Activated T-cell treated with anti-CD3 and anti-CD28 coated beads for 4 hours (primary cell): Measurements from ENCODE around the gene PRAC1.
"Not testable (repeated sequence)": the region's sequence is repeated elsewhere in the genome, so short reads cannot be mapped to it uniquely, and the experiment has no call there.

Experiments used
- DNase-seq: peaks from one replicate; pipeline ENCODE4 v3.0.0-alpha.2; 2020

The PRAC1 gene

GRCh38 chr17:48725288-48726064 is 3.2 kb upstream of the PRAC1 start:
- DNase-seq, result no peak

- DNase-seq, result no peak
These were observed 2.6 kb upstream of the PRAC1 start for GRCh38 chr17:48725004-48725287.

- DNase-seq, result peak; percentile 69
These were observed 2.1 kb upstream of the PRAC1 start for GRCh38 chr17:48724251-48725003.

GRCh38 chr17:48723423-48724250 is 1.3 kb upstream of the PRAC1 start:
- no peak for DNase-seq

- DNase-seq, result no peak
These were observed 651 bp upstream of the PRAC1 start, which contains the start of gene PRAC2 for GRCh38 chr17:48722915-48723422. Gene PRAC2, plus strand, starts transcription at chr17:48723185. Its CDS starts 1,226 bp downstream, at chr17:48724411.

GRCh38 chr17:48721009-48721402 is 1.3 kb downstream of the PRAC1 start:
- DNase-seq, result no peak

GRCh38 chr17:48720266-48721008 is 1.9 kb downstream of the PRAC1 start:
- no peak for DNase-seq

- DNase-seq, result no peak
These were observed 2.6 kb downstream of the PRAC1 start for GRCh38 chr17:48719642-48720265.

- DNase-seq, result no peak
These were observed 3.3 kb downstream of the PRAC1 start for GRCh38 chr17:48718761-48719641.

- DNase-seq, result no peak
These were observed 4.0 kb downstream of the PRAC1 start for GRCh38 chr17:48718227-48718760.

- DNase-seq, result no peak
These were observed 4.7 kb downstream of the PRAC1 start for GRCh38 chr17:48717367-48718226.

GRCh38 chr17:48716549-48716948 is 5.8 kb downstream of the PRAC1 start:
- not testable (repeated sequence) for DNase-seq

GRCh38 chr17:48715496-48716399 is 6.6 kb downstream of the PRAC1 start:
- no peak for DNase-seq

- no peak for DNase-seq
These were observed 11.2 kb downstream of the PRAC1 start for GRCh38 chr17:48711128-48711527.

GRCh38 chr17:48704361-48705248 is 17.7 kb downstream of the PRAC1 start:
- no peak for DNase-seq

- no peak for DNase-seq
These were observed 20.3 kb downstream of the PRAC1 start for GRCh38 chr17:48701864-48702532.

GRCh38 chr17:48693178-48693577 is 29.1 kb downstream of the PRAC1 start:
- DNase-seq, result no peak
